Measurements from ENCODE around the gene MAST3.

DNA sequence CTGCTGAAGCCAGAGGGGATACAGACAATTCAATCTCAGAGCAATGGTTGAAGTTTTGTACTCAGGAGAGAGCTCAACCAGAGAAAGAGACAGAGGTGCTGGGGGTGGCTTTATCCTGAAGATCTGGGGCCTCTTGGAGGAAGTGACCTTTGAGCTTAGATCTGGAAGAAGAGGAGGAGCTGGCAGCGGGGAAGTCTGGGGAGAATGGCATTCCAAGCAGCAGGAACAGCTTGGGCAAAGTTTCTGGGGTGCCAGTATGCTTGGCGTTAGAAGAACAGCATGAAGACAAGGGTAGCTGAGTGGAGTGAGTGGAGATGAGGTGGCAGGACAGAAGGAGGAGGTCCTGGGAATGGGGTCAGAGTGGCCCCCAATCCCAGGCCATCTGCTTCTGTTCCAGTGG is 11.3 kb downstream of the MAST3 start:
- TF ChIP-seq POLR2A (IDR thresholded peaks at IDR 0.05; ENCODE audit: low read depth, low read length), result no peak
- no peak for TF ChIP-seq POLR2AphosphoS5 (IDR thresholded peaks at IDR 0.05; ENCODE audit: low read depth, low read length)
- TF ChIP-seq PAX5 (IDR thresholded peaks at IDR 0.05; ENCODE audit: insufficient read depth, low read length, severe bottlenecking), result no peak
- no peak for TF ChIP-seq TAF1 (IDR thresholded peaks at IDR 0.05; ENCODE audit: low read depth, low read length)
- no peak for TF ChIP-seq SPI1 (IDR thresholded peaks at IDR 0.05; ENCODE audit: low read depth, low read length)

Measured in GM12891 (cell line).